ENCODE results near the gene PCBD1.

DNA sequence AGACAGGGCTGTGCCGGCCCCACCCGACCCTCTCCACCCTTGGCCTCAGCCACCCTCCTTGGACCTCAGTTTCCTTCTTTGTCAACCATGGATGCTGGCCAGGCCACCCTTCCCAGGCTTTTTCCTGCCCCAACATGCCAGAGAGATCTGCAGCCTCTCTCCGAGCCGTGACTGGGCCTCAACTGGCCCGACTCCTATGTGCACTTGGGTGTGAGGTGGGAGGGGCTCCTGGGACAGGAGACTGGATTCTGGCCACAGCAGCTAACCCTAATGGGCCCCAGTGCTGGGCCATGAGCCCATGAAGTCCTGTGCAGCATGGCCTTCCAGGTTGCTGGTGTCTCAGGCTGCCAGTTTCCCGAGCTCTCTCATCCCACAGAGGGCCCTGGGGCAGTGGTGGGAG is 47.7 kb upstream of the PCBD1 start:
- TF ChIP-seq CTCF (IDR thresholded peaks at IDR 0.05): no peak
- no peak for TF ChIP-seq EP300 (IDR thresholded peaks at IDR 0.05)
